ACC112 (cell line): ENCODE measurements around the gene PHF21B.

Source experiments
- H2AFZ ChIP-seq: fragments of 200-600 bp; sonication (generic); one replicate; pipeline ENCODE4 v1.6.0; 2017; ENCODE audit warnings: antibody characterized with exemption, low read length; ENCODE audit not compliant: unreplicated experiment
- H3K27ac ChIP-seq: fragments of 200-600 bp; sonication (generic); 2 replicates; pipeline ENCODE4 v1.5.1; 2014; ENCODE audit warnings: low read depth, mild to moderate bottlenecking, antibody characterized with exemption, low read length, moderate library complexity
- H3K27me3 ChIP-seq: fragments of 200-600 bp; sonication (generic); 2 replicates; pipeline ENCODE4 v1.6.1; 2014; ENCODE audit warnings: mild to moderate bottlenecking, antibody characterized with exemption, low read length, moderate library complexity, mixed read lengths; ENCODE audit not compliant: insufficient read depth
- H3K36me3 ChIP-seq: fragments of 200-600 bp; sonication (generic); 2 replicates; pipeline ENCODE4 v1.6.1; 2016; ENCODE audit warnings: mild to moderate bottlenecking, antibody characterized with exemption, low read length, moderate library complexity, mixed read lengths; ENCODE audit not compliant: insufficient read depth
- H3K4me1 ChIP-seq: fragments of 200-600 bp; sonication (generic); one replicate; pipeline ENCODE4 v1.6.1; 2016; ENCODE audit warnings: low read length, mixed read lengths; ENCODE audit not compliant: insufficient read depth, unreplicated experiment, control insufficient read depth
- H3K4me3 ChIP-seq: fragments of 200-600 bp; sonication (generic); 2 replicates; pipeline ENCODE4 v1.5.1; 2014; ENCODE audit warnings: mild to moderate bottlenecking, low read depth, low read length
- H3K79me2 ChIP-seq: fragments of 200-600 bp; sonication (generic); one replicate; pipeline ENCODE4 v1.6.0; 2016; ENCODE audit warnings: low read length; ENCODE audit not compliant: control insufficient read depth, unreplicated experiment, insufficient read depth

PHF21B gene

GRCh38 chr22:44990810-44991209 lies 19.0 kb downstream of the PHF21B start:
- Histone ChIP-seq H3K4me3 (no peak overlapping the region), H3K36me3 (no peaks in the 10 kb centered on the region), H3K79me2 (no peaks in the 10 kb centered on the region), H3K27ac (no peak overlapping the region), H3K4me1 (no peaks in the 10 kb centered on the region), H3K27me3 (peaks cover 18% of the 10 kb centered on the region), H2AFZ (no peak overlapping the region)

GRCh38 chr22:44990328-44990727 lies 19.5 kb downstream of the PHF21B start:
- no peak overlapping the region for H3K4me3 ChIP-seq
- no peaks in the 10 kb centered on the region for H3K79me2 ChIP-seq
- H3K27ac ChIP-seq, result no peak overlapping the region
- no peaks in the 10 kb centered on the region for H3K4me1 ChIP-seq
- H3K36me3 ChIP-seq, result no peaks in the 10 kb centered on the region
- H2AFZ ChIP-seq, result no peak overlapping the region
- peaks cover 18% of the 10 kb centered on the region for H3K27me3 ChIP-seq

GRCh38 chr22:44988671-44989070 lies 21.1 kb downstream of the PHF21B start:
- H3K4me1 ChIP-seq, result no peaks in the 10 kb centered on the region
- no peak overlapping the region for H2AFZ ChIP-seq
- no peak overlapping the region for H3K27ac ChIP-seq
- H3K79me2 ChIP-seq, result no peaks in the 10 kb centered on the region
- H3K4me3 ChIP-seq, result no peak overlapping the region
- peaks cover 2% of the 10 kb centered on the region for H3K27me3 ChIP-seq
- no peaks in the 10 kb centered on the region for H3K36me3 ChIP-seq

GRCh38 chr22:44986926-44987325 lies 22.9 kb downstream of the PHF21B start:
- Histone ChIP-seq H3K79me2 (no peaks in the 10 kb centered on the region), H3K36me3 (no peaks in the 10 kb centered on the region), H3K4me1 (no peaks in the 10 kb centered on the region), H3K4me3 (no peak overlapping the region), H3K27me3 (peaks cover 3% of the 10 kb centered on the region; the same call in 1 of the 2 replicates), H2AFZ (no peak overlapping the region), H3K27ac (no peak overlapping the region)

- no peaks in the 10 kb centered on the region for H3K4me1 ChIP-seq
- H3K36me3 ChIP-seq, result no peaks in the 10 kb centered on the region
- H3K27ac ChIP-seq, result no peak overlapping the region
- H2AFZ ChIP-seq, result no peak overlapping the region
- no peak overlapping the region for H3K4me3 ChIP-seq
- H3K27me3 ChIP-seq, result peaks cover 12% of the 10 kb centered on the region
- H3K79me2 ChIP-seq, result no peaks in the 10 kb centered on the region
Measured at GRCh38 chr22:44985906-44986527, 23.8 kb downstream of the PHF21B start.

GRCh38 chr22:44983878-44984482 lies 25.8 kb downstream of the PHF21B start:
- Histone ChIP-seq H3K79me2 (no peaks in the 10 kb centered on the region), H3K27me3 (peaks cover 29% of the 10 kb centered on the region), H3K4me3 (no peak overlapping the region), H3K4me1 (no peaks in the 10 kb centered on the region), H3K36me3 (no peaks in the 10 kb centered on the region), H3K27ac (no peak overlapping the region), H2AFZ (no peak overlapping the region)

- Histone ChIP-seq H3K36me3 (no peaks in the 10 kb centered on the region), H3K27ac (no peak overlapping the region), H3K4me1 (no peaks in the 10 kb centered on the region), H3K27me3 (peaks cover 39% of the 10 kb centered on the region), H3K79me2 (no peaks in the 10 kb centered on the region), H2AFZ (no peak overlapping the region), H3K4me3 (no peak overlapping the region)
Measured at GRCh38 chr22:44982445-44982844, 27.4 kb downstream of the PHF21B start.

GRCh38 chr22:44981857-44982256 lies 27.9 kb downstream of the PHF21B start:
- H3K4me3 ChIP-seq, result no peak overlapping the region
- H3K27me3 ChIP-seq, result peaks cover 39% of the 10 kb centered on the region
- H3K79me2 ChIP-seq, result no peaks in the 10 kb centered on the region
- no peak overlapping the region for H3K27ac ChIP-seq
- H2AFZ ChIP-seq, result no peak overlapping the region
- no peaks in the 10 kb centered on the region for H3K36me3 ChIP-seq
- H3K4me1 ChIP-seq, result no peaks in the 10 kb centered on the region

- H2AFZ ChIP-seq, result no peak overlapping the region
- H3K27me3 ChIP-seq, result peaks cover 42% of the 10 kb centered on the region
- H3K4me3 ChIP-seq, result no peak overlapping the region
- H3K79me2 ChIP-seq, result no peaks in the 10 kb centered on the region
- H3K27ac ChIP-seq, result no peak overlapping the region
- no peaks in the 10 kb centered on the region for H3K36me3 ChIP-seq
- no peaks in the 10 kb centered on the region for H3K4me1 ChIP-seq
Measured at GRCh38 chr22:44979154-44979553, 30.7 kb downstream of the PHF21B start.

GRCh38 chr22:44975427-44976262 lies 34.2 kb downstream of the PHF21B start:
- H3K27me3 ChIP-seq, result peaks cover 55% of the 10 kb centered on the region
- no peak overlapping the region for H2AFZ ChIP-seq
- H3K4me3 ChIP-seq, result no peak overlapping the region
- H3K79me2 ChIP-seq, result no peaks in the 10 kb centered on the region
- no peaks in the 10 kb centered on the region for H3K4me1 ChIP-seq
- H3K27ac ChIP-seq, result no peak overlapping the region
- no peaks in the 10 kb centered on the region for H3K36me3 ChIP-seq
